Esophagus muscularis mucosa (tissue), 4 donors: Measurements from ENCODE around the gene CNNM3. TPM values are rescaled to one million over a fixed set of nuclear protein-coding genes. Genes with fewer than 3 reads are reported as not detected.

Experiments used
- DNase-seq: peaks from one replicate; pipeline ENCODE4 v3.0.0-alpha.2; 2017; ENCODE audit errors: extremely low spot score
- H3K27ac ChIP-seq, 4 donors: fragments of 200-600 bp; sonication (generic); replicated peaks in 1 of 4; 1 replicate in 3 of 4; 2 replicates in 1 of 4; pipeline ENCODE4 v1.5.1; 2016 to 2019; ENCODE audit warnings: mild to moderate bottlenecking in 1 of 4
- H3K27me3 ChIP-seq, 4 donors: fragments of 200-600 bp; sonication (generic); one replicate each; pipeline versions ENCODE4 v1.5.1 to v1.6.0; 2016 to 2019
- H3K36me3 ChIP-seq, 4 donors: fragments of 200-600 bp; sonication (generic); one replicate each; pipeline ENCODE4 v1.5.1; 2016 to 2019
- H3K4me1 ChIP-seq, 4 donors: fragments of 200-600 bp; sonication (generic); one replicate each; pipeline ENCODE4 v1.5.1; 2016 to 2019
- H3K4me3 ChIP-seq, 4 donors: fragments of 200-600 bp; sonication (generic); 1 replicate in 2 of 4; 2 replicates in 2 of 4; pipeline ENCODE4 v1.5.1; 2016 to 2019; ENCODE audit warnings: mild to moderate bottlenecking in 4 of 4, moderate library complexity in 1 of 4
- H3K9me3 ChIP-seq, 4 donors: fragments of 200-600 bp; sonication (generic); 1 replicate in 3 of 4; 2 replicates in 1 of 4; pipeline ENCODE4 v1.5.1; 2016 to 2019
- EP300 ChIP-seq: sonication (generic); formaldehyde crosslinking; IDR thresholded peaks from one replicate; pipeline ENCODE4 v1.6.1; 2017; ENCODE audit warnings: antibody characterized with exemption
- POLR2A ChIP-seq: fragments of 450-650 bp; IDR thresholded peaks from one replicate; pipeline ENCODE4 v1.6.1; 2017; ENCODE audit warnings: antibody characterized with exemption, moderate library complexity, mild to moderate bottlenecking, low read depth
- POLR2AphosphoS5 ChIP-seq, 2 donors: sonication (generic); formaldehyde crosslinking; IDR thresholded peaks; one replicate each; pipeline ENCODE4 v1.6.1; 2017; ENCODE audit warnings: antibody characterized with exemption in 2 of 2
- WGBS: methylation state at CpG from one replicate; pipeline ENCODE4 v1.1.5; 2018; 5-methylcytosine and 5-hydroxymethylcytosine counted together
- intact Hi-C: fragments of 100-400 bp; cut with DNase I; formaldehyde crosslinking; loops from one replicate; pipeline ENCODE4 v1.15.1; 2023
- total RNA-seq, 4 donors: library from RNA; depleted of rRNA; stranded (reverse); fragments of >200 nt; gene quantifications; one replicate each; pipeline versions ENCODE4 v1.1.0 to v1.2.1, GENCODE V29; 2016
- TF ChIP-seq, protein P1 (sequence below), 3 experiments: fragments of 200-600 bp in 2 of 3; fragments of 450-650 bp in 1 of 3; sonication (generic) in 2 of 3; IDR thresholded peaks; one replicate each; pipeline ENCODE4 v1.5.1; 2017 to 2019; ENCODE audit warnings: antibody characterized with exemption in 3 of 3, mild to moderate bottlenecking in 2 of 3, moderate library complexity in 1 of 3

CNNM3 gene
- total RNA-seq, 4 donors from 2014 or later, result 11.8 to 30.3 (median 22.1) TPM

- DNase-seq, result no peak
- intact Hi-C loops, result no loop called here
- peaks cover 20 to 30% (median 26%) of the 10 kb centered on the region in 4 donors for H3K4me1 ChIP-seq
- no peak for TF ChIP-seq EP300
- TF ChIP-seq POLR2A, result no peak
- TF ChIP-seq POLR2AphosphoS5 (IDR thresholded peaks at IDR 0.05), result no peak
- TF ChIP-seq, protein P1, sequence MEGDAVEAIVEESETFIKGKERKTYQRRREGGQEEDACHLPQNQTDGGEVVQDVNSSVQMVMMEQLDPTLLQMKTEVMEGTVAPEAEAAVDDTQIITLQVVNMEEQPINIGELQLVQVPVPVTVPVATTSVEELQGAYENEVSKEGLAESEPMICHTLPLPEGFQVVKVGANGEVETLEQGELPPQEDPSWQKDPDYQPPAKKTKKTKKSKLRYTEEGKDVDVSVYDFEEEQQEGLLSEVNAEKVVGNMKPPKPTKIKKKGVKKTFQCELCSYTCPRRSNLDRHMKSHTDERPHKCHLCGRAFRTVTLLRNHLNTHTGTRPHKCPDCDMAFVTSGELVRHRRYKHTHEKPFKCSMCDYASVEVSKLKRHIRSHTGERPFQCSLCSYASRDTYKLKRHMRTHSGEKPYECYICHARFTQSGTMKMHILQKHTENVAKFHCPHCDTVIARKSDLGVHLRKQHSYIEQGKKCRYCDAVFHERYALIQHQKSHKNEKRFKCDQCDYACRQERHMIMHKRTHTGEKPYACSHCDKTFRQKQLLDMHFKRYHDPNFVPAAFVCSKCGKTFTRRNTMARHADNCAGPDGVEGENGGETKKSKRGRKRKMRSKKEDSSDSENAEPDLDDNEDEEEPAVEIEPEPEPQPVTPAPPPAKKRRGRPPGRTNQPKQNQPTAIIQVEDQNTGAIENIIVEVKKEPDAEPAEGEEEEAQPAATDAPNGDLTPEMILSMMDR (IDR thresholded peaks at IDR 0.05), result no peak
- H3K27ac ChIP-seq, result no peak overlapping the region
- no peak overlapping the region for H3K4me3 ChIP-seq
- H3K9me3 ChIP-seq, result no peaks in the 10 kb centered on the region
- 90% methylated on average over 5 of the region's 9 CpGs for WGBS
- H3K27me3 ChIP-seq, result no peaks in the 10 kb centered on the region
- peaks cover 4 to 70% (median 46%) of the 10 kb centered on the region in 4 donors for H3K36me3 ChIP-seq
Observed at GRCh38 chr2:96837575-96837974, 21.5 kb downstream of the CNNM3 start.

- DNase-seq, result no peak
- no peak overlapping the region for H3K4me3 ChIP-seq
- no peak for TF ChIP-seq POLR2A
- TF ChIP-seq EP300, result no peak
- TF ChIP-seq POLR2AphosphoS5 (IDR thresholded peaks at IDR 0.05), result no peak
- TF ChIP-seq, protein P1 (IDR thresholded peaks at IDR 0.05), result no peak
- no peaks in the 10 kb centered on the region for H3K27me3 ChIP-seq
- peaks cover 14 to 24% (median 18%) of the 10 kb centered on the region in 4 donors for H3K4me1 ChIP-seq
- no peaks in the 10 kb centered on the region for H3K9me3 ChIP-seq
- WGBS, result 88% methylated on average over 15 of the region's 23 CpGs
- H3K27ac ChIP-seq, result no peak overlapping the region
- intact Hi-C loops, result no loop called here
- peaks cover 4 to 61% (median 37%) of the 10 kb centered on the region in 4 donors for H3K36me3 ChIP-seq
Observed at GRCh38 chr2:96838345-96839292, 22.6 kb downstream of the CNNM3 start.

DNA sequence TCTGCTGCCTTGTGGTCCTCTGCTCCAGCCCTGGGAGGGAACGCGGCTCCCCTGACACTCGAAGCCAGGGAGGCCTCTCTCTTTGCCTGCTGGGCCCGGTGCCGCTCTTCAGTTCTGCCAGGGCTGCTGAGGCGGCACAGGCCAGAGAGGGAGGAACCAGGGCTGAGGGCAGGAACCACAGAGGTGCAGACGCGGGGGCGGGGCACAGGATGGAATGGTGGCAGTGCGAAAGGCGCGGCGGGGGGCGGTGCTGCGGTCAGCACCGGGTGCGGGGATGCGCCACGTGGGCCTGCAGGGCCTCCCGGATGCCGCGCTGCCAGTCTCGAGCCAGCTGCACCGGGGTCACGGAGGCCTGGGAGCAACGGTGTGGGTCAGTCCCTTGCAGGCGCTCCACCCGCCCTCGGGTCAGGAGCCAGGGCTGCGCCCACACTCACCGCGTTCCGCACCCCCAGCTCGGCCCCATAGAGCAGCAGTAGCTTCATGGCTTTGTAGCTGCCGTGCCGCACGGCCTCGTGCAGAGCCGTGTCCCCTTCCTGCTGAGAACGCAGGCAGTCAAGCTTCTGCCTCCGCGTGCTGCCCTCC lies 23.3 kb downstream of the CNNM3 start:
- peaks cover 2 to 59% (median 35%) of the 10 kb centered on the region in 4 donors for H3K36me3 ChIP-seq
- TF ChIP-seq EP300 (no peak), POLR2A (no peak), POLR2AphosphoS5 (IDR thresholded peaks at IDR 0.05) (no peak)
- TF ChIP-seq, protein P1 (IDR thresholded peaks at IDR 0.05), result no peak
- DNase-seq, result no peak
- peaks cover 10 to 20% (median 16%) of the 10 kb centered on the region in 4 donors for H3K4me1 ChIP-seq
- WGBS, result 40% methylated on average over 1 of the region's 42 CpGs
- peak overlapping the region in 2 of 4 donors; percentile 5 to 15 for H3K4me3 ChIP-seq
- intact Hi-C loops, result no loop called here
- no peak overlapping the region for H3K27ac ChIP-seq
- no peaks in the 10 kb centered on the region for H3K9me3 ChIP-seq
- H3K27me3 ChIP-seq, result no peaks in the 10 kb centered on the region

- WGBS, result 83% methylated on average over 18 of the region's 37 CpGs
- Histone ChIP-seq H3K4me3 (no peak overlapping the region), H3K36me3 (peaks cover 0 to 57% (median 27%) of the 10 kb centered on the region in 4 donors), H3K4me1 (peaks cover 10 to 20% (median 16%) of the 10 kb centered on the region in 4 donors), H3K27ac (no peak overlapping the region), H3K9me3 (no peaks in the 10 kb centered on the region), H3K27me3 (no peaks in the 10 kb centered on the region)
- no peak for TF ChIP-seq EP300
- TF ChIP-seq POLR2AphosphoS5 (IDR thresholded peaks at IDR 0.05), result no peak
- no peak for TF ChIP-seq POLR2A
- TF ChIP-seq, protein P1 (IDR thresholded peaks at IDR 0.05), result no peak
- no peak for DNase-seq
- intact Hi-C loops, result no loop called here
Observed at GRCh38 chr2:96839875-96840850, 24.1 kb downstream of the CNNM3 start.
